PC-3 (cell line): ENCODE results near the gene EPB41.

Source experiments
- EZH2 ChIP-seq: fragments of 300-600 bp; sonication (generic); IDR thresholded peaks from one replicate; pipeline ENCODE4 v1.6.1; 2017; ENCODE audit warnings: antibody characterized with exemption, mild to moderate bottlenecking, low read length; ENCODE audit not compliant: unreplicated experiment
- EZH2phosphoT487 ChIP-seq: fragments of 300-600 bp; sonication (generic); IDR thresholded peaks from 2 replicates; pipeline ENCODE4 v1.6.1; 2018; ENCODE audit warnings: mild to moderate bottlenecking, antibody characterized with exemption, low read length, borderline replicate concordance
- TF ChIP-seq, protein P1 (sequence below): fragments of 300-600 bp; sonication (generic); conservative IDR thresholded peaks from 2 replicates; pipeline ENCODE4 v1.5.1; 2017; ENCODE audit warnings: antibody characterized with exemption, low read depth, mild to moderate bottlenecking, low read length

DNA sequence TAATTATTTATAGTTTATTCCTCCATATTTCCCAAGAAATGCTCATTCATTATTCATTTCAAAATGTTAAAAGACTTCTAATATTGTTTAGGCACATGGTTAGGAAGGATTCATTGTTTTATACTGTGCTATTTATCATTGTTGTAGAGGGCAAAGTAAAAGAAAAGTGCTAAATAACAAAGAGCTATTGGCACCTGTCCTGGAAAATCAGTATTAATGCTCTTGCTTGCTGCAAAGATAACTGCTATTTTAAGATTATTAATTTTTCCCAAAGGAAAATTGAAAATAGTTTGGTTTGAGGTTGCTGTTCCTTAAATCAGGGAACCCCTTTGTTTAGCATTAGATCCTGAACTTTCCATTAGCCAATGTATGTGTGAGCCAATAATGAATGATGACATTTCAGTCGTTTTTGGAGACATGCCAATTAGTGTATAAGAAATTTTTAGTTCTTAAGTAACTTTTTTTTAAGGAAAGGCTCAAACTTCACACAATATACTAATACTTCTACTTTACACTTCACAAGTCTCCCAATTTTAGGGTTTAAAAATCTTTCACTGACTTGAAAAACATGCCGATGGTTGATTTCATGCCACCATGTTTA lies 39.9 kb downstream of the EPB41 start:
- TF ChIP-seq, protein P1, sequence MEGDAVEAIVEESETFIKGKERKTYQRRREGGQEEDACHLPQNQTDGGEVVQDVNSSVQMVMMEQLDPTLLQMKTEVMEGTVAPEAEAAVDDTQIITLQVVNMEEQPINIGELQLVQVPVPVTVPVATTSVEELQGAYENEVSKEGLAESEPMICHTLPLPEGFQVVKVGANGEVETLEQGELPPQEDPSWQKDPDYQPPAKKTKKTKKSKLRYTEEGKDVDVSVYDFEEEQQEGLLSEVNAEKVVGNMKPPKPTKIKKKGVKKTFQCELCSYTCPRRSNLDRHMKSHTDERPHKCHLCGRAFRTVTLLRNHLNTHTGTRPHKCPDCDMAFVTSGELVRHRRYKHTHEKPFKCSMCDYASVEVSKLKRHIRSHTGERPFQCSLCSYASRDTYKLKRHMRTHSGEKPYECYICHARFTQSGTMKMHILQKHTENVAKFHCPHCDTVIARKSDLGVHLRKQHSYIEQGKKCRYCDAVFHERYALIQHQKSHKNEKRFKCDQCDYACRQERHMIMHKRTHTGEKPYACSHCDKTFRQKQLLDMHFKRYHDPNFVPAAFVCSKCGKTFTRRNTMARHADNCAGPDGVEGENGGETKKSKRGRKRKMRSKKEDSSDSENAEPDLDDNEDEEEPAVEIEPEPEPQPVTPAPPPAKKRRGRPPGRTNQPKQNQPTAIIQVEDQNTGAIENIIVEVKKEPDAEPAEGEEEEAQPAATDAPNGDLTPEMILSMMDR, result no peak
- TF ChIP-seq EZH2phosphoT487 (no peak), EZH2 (no peak)
